Colonic mucosa (tissue), 4 donors: ENCODE data around the gene SH3RF2. TPM values are rescaled to one million over a fixed set of nuclear protein-coding genes. Genes with fewer than 3 reads are reported as not detected.
"Not testable (repeated sequence)": the region's sequence is repeated elsewhere in the genome, so short reads cannot be mapped to it uniquely, and the experiment has no call there.

ENCODE experiments used
- DNase-seq: peaks from one replicate; pipeline ENCODE4 v3.0.0-alpha.2; 2020
- H3K27ac ChIP-seq: fragments of 200-600 bp; one replicate; pipeline ENCODE4 v1.8.0; 2021
- H3K27me3 ChIP-seq: fragments of 200-600 bp; one replicate; pipeline ENCODE4 v1.8.0; 2021
- H3K36me3 ChIP-seq: fragments of 200-600 bp; one replicate; pipeline ENCODE4 v1.8.0; 2021
- H3K4me1 ChIP-seq: fragments of 200-600 bp; one replicate; pipeline ENCODE4 v1.8.0; 2021; ENCODE audit warnings: mild to moderate bottlenecking
- H3K4me3 ChIP-seq: fragments of 200-600 bp; one replicate; pipeline ENCODE4 v1.8.0; 2021
- H3K9ac ChIP-seq, 2 donors: one replicate each; pipeline ENCODE4 v1.7.0; 2013; ENCODE audit warnings: control low read depth in 2 of 2, low read depth in 2 of 2, low read length in 2 of 2
- H3K9me3 ChIP-seq: fragments of 200-600 bp; one replicate; pipeline ENCODE4 v1.8.0; 2021
- CTCF ChIP-seq: fragments of 200-600 bp; IDR thresholded peaks from one replicate; pipeline ENCODE4 v1.8.0; 2022; ENCODE audit warnings: antibody characterized with exemption, mild to moderate bottlenecking
- intact Hi-C: fragments of 100-400 bp; cut with DNase I; formaldehyde crosslinking; loops from one replicate; pipeline ENCODE4 v1.14.1; 2022
- total RNA-seq, 2 donors: library from RNA; stranded (reverse); fragmentation: NEBNext Ultra II Directional in 1 of 2; extraction: Animal tissue kit (Norgen Biotek cat#: 25700) in 1 of 2; gene quantifications; one replicate each; pipeline ENCODE4 v1.2.1, GENCODE V29; 2021
- donor health status: healthy.
- donor health status: DM: no; HTN: no; CAD: no.
- donor health status: DM: no; HTN: no; CAD: no.

The SH3RF2 gene
- total RNA-seq, 2 donors from 2014 or later = 58.2 to 59.3 TPM

GRCh38 chr5:145991044-145991575 is 54.7 kb downstream of the SH3RF2 start:
- Histone ChIP-seq H3K4me1 (no peaks in the 10 kb centered on the region), H3K9ac (peak overlapping the region in 1 of 2 donors; percentile 32), H3K4me3 (no peak overlapping the region), H3K36me3 (no peaks in the 10 kb centered on the region), H3K27me3 (no peaks in the 10 kb centered on the region), H3K9me3 (no peaks in the 10 kb centered on the region), H3K27ac (peak overlapping the region; percentile 51)
- intact Hi-C loops = no loop called here
- DNase-seq = no peak
- TF ChIP-seq CTCF = no peak

DNA sequence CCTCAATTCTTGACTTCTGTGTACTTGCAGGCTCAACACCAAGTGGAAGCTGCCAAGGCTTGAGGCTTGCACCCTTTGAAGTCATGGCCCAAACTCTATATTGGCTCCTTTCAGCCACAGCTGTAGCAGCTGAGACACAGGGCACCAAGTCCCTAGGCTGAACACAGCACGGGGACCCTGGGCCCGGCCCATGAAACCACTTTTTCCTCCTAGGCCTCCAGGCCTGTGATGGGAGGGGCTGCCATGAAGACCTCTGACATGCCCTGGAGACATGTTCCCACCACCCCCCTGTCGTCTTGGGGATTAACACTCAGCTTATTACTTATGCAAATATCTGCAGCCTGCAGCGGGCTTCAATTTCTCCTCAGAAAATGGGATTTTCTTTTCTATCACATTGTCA is 57.2 kb downstream of the SH3RF2 start:
- H3K27me3 ChIP-seq, H3K9ac ChIP-seq, H3K27ac ChIP-seq, H3K9me3 ChIP-seq, intact Hi-C loops, H3K4me3 ChIP-seq, H3K4me1 ChIP-seq, H3K36me3 ChIP-seq, DNase-seq: not testable (repeated sequence)

GRCh38 chr5:145996135-145996534 is 59.8 kb downstream of the SH3RF2 start:
- H3K4me3 ChIP-seq = no peak overlapping the region
- intact Hi-C loops = no loop called here
- no peaks in the 10 kb centered on the region for H3K27me3 ChIP-seq
- TF ChIP-seq CTCF = no peak
- H3K9ac ChIP-seq = no peak overlapping the region
- no peaks in the 10 kb centered on the region for H3K9me3 ChIP-seq
- no peak overlapping the region for H3K27ac ChIP-seq
- H3K4me1 ChIP-seq = no peaks in the 10 kb centered on the region
- no peak for DNase-seq
- H3K36me3 ChIP-seq = no peaks in the 10 kb centered on the region

DNA sequence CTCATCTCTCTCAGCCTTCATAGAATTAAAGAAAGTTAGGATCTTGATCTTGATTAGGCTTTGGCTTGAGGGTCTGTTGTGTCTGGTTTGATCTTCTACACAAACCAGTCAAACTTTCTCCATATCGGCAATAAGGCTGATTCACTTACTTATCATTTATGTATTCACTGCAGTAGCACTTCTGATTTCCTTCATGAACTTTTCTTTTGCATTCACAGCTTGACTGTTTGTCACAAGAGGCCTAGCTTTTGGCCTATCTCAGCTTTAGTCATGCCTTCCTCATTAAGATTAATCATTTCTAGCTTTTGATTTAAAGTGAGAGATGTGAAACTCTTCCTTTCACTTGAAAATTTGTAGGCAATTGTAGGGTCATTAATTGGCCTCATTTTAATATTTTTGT is 62.8 kb downstream of the SH3RF2 start:
- no peak overlapping the region for H3K27ac ChIP-seq
- no peak overlapping the region for H3K9ac ChIP-seq
- no peaks in the 10 kb centered on the region for H3K36me3 ChIP-seq
- no peaks in the 10 kb centered on the region for H3K27me3 ChIP-seq
- no peak overlapping the region for H3K4me3 ChIP-seq
- no peaks in the 10 kb centered on the region for H3K4me1 ChIP-seq
- TF ChIP-seq CTCF = no peak
- intact Hi-C loops = no loop called here
- no peak for DNase-seq
- no peaks in the 10 kb centered on the region for H3K9me3 ChIP-seq

DNA sequence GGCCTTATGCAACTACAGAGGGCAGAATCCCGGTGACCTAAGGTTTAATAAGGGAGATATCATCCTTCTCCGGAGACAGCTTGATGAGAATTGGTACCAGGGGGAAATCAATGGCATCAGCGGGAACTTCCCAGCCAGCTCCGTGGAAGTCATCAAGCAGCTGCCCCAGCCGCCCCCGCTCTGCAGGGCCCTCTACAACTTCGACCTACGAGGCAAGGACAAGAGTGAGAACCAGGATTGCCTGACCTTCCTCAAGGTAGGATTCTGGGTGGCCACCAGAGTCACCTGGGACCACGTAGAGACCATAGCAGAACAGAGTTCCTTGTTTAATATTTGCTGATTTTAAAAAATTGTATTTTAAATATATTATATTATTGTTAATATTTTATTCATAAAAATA is 63.7 kb downstream of the SH3RF2 start:
- Histone ChIP-seq H3K27ac (no peak overlapping the region), H3K9me3 (no peaks in the 10 kb centered on the region), H3K4me1 (no peaks in the 10 kb centered on the region), H3K27me3 (no peaks in the 10 kb centered on the region), H3K36me3 (no peaks in the 10 kb centered on the region), H3K4me3 (no peak overlapping the region), H3K9ac (no peak overlapping the region)
- intact Hi-C loops = no loop called here
- no peak for DNase-seq
- TF ChIP-seq CTCF = no peak

- no peaks in the 10 kb centered on the region for H3K27me3 ChIP-seq
- no peaks in the 10 kb centered on the region for H3K36me3 ChIP-seq
- no peak for DNase-seq
- H3K4me1 ChIP-seq = no peaks in the 10 kb centered on the region
- H3K27ac ChIP-seq = no peak overlapping the region
- TF ChIP-seq CTCF = no peak
- intact Hi-C loops = no loop called here
- no peaks in the 10 kb centered on the region for H3K9me3 ChIP-seq
- H3K4me3 ChIP-seq = no peak overlapping the region
- no peak overlapping the region for H3K9ac ChIP-seq
Measured at GRCh38 chr5:146001544-146002190, 65.3 kb downstream of the SH3RF2 start.
